ENCODE results near the gene NAGK. TPM values are rescaled to one million over a fixed set of nuclear protein-coding genes. Genes with fewer than 3 reads are reported as not detected.

NAGK gene
- total RNA-seq, 1 donor from 2014 or later: 31.3 TPM

DNA sequence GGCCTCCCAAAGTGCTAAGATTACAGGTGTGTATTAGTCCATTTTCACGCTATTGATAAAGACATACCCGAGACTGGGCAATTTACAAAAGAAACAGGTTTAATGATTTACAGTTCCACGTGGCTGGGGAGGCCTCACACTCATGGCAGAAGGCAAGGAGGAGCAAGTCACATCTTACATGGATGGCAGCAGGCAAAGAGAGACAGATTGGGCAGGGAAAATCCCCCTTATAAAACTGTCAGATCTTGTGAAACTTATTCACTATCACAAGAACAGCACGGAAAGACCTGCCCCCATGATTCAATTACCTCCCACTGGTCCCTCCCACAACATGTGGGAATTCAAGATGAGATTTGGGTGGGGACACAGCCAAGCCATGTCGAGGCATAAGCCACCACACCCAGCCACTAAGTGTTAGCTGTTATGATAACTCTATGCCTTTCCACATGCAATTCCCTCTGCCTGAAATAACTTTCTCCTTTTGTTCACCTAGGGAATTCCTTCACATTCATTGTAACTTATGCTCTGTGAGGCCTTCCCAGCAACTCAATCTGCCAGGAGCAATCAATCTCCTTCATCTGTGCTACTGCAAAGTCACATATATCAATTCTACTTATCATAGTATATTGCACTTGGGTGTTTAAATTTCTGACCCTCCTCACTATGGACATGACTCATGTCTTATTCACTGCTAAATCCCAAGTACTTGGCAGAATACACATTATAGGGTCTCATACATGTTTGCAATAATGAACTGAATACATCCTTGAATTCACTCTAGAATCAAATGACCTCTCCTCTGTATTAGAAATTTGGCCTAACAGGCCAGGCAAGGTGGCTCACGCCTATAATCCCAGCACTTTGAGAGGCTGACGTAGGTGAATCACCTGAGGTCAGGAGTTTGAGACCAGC, 54.2 kb downstream of the NAGK start:
- FAIRE-seq: no peak
- no peak overlapping the region for H3K4me3 ChIP-seq (ENCODE audit: low read depth, low read length)

DNA sequence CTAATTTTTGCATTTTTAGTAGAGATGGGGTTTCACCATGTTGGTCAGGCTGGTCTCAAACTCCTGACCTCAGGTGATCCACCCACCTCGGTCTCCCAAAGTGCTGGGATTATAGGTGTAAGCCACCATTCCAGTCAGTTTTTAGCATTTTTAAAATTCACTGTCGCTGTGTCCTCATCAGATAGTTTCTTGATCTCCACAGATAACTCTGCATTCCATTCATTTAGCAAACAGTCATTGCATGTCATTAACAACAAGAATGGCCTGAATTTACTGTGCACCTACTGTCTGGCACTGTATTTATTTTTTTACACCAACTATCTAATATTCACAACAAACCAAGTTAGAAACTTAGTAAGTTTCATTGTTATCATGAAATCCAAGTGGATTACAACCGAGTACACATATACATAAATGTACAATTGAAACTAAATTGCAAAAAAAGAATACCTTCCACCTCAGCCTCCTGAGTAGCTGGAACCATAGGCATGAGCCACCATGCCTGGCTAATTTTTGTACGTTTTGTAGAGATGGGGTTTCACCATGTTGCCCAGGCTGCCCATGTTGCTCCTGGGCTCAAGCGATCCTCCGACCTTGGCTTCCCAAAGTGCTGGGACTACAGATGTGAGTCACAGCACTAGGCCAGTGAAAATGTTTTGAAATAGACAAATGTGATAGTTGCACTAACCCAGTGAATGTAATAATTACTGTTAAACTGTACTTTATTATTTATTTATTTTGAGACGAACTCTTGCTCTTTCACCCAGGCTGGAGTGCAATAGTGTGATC, 57.3 kb downstream of the NAGK start:
- FAIRE-seq: no peak
- H3K36me3 ChIP-seq (ENCODE audit: control insufficient read depth, insufficient read depth, low read length): peaks cover 2% of the 10 kb centered on the region
- no peak for DNase-seq (ENCODE audit: low read depth)
- no peak overlapping the region for H3K4me3 ChIP-seq (ENCODE audit: low read depth, low read length)
- no peaks in the 10 kb centered on the region for H3K27me3 ChIP-seq (ENCODE audit: control insufficient read depth, insufficient read depth, low read length)
- TF ChIP-seq, protein P1, sequence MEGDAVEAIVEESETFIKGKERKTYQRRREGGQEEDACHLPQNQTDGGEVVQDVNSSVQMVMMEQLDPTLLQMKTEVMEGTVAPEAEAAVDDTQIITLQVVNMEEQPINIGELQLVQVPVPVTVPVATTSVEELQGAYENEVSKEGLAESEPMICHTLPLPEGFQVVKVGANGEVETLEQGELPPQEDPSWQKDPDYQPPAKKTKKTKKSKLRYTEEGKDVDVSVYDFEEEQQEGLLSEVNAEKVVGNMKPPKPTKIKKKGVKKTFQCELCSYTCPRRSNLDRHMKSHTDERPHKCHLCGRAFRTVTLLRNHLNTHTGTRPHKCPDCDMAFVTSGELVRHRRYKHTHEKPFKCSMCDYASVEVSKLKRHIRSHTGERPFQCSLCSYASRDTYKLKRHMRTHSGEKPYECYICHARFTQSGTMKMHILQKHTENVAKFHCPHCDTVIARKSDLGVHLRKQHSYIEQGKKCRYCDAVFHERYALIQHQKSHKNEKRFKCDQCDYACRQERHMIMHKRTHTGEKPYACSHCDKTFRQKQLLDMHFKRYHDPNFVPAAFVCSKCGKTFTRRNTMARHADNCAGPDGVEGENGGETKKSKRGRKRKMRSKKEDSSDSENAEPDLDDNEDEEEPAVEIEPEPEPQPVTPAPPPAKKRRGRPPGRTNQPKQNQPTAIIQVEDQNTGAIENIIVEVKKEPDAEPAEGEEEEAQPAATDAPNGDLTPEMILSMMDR (IDR thresholded peaks at IDR 0.05; ENCODE audit: insufficient read depth, low read length, severe bottlenecking): no peak

More for the DNA sequence above, 54.2 kb downstream of the NAGK start:
- TF ChIP-seq, protein P1 (IDR thresholded peaks at IDR 0.05; ENCODE audit: insufficient read depth, low read length, severe bottlenecking): no peak
- peak; percentile 33 for DNase-seq (ENCODE audit: low read depth)
- peaks cover 2% of the 10 kb centered on the region for H3K36me3 ChIP-seq (ENCODE audit: control insufficient read depth, insufficient read depth, low read length)
- H3K27me3 ChIP-seq (ENCODE audit: control insufficient read depth, insufficient read depth, low read length): no peaks in the 10 kb centered on the region

DNA sequence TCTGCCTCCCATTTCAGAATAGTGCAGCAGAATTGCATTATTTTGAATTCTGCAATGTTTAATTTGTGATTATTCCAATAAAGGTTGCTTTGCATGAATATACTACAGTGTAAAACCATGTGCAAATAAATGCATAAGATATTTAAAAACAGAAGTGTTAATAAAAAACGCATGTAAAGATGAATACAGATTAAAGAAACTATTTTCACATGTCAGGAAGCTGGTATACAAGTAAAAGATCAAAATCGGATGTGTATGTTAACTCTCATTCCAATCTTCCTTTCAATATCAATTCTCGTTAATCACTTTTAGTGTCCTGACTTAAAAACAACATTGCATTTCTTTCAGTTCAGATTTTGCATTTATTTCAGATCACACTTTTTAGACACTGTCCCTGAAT, 58.5 kb downstream of the NAGK start:
- FAIRE-seq: no peak
- Histone ChIP-seq H3K36me3 (ENCODE audit: control insufficient read depth, insufficient read depth, low read length) (no peaks in the 10 kb centered on the region), H3K4me3 (ENCODE audit: low read depth, low read length) (no peak overlapping the region), H3K27me3 (ENCODE audit: control insufficient read depth, insufficient read depth, low read length) (no peaks in the 10 kb centered on the region)
- TF ChIP-seq, protein P1 (IDR thresholded peaks at IDR 0.05; ENCODE audit: insufficient read depth, low read length, severe bottlenecking): no peak
- DNase-seq (ENCODE audit: low read depth): no peak

Other genes with a start within 250 kb of the NAGK start
- not detected in 2 replicates for gene CLEC4F, start 248.0 kb upstream of the NAGK start, total RNA-seq
- not detected in 2 replicates for gene CD207, start 232.8 kb upstream of the NAGK start, total RNA-seq
- 0.13 TPM in 1 of 2 replicates, not detected in the other for gene VAX2, start 168.1 kb upstream of the NAGK start, total RNA-seq
- 0.64 TPM in 1 of 2 replicates, not detected in the other for gene ATP6V1B1, start 132.7 kb upstream of the NAGK start, total RNA-seq
- not detected in 2 replicates for gene ANKRD53, start 90.0 kb upstream of the NAGK start, total RNA-seq
- 11.1 and 14.1 TPM in 2 replicates for gene TEX261, start 73.8 kb upstream of the NAGK start, total RNA-seq
- 6.1 and 12.8 TPM in 2 replicates for gene MCEE, start 61.6 kb downstream of the NAGK start, total RNA-seq
- 11.4 and 12.1 TPM in 2 replicates for gene MPHOSPH10, start 62.0 kb downstream of the NAGK start, total RNA-seq
- gene PAIP2B, start 158.5 kb downstream of the NAGK start, total RNA-seq: 1.3 and 5.2 TPM in 2 replicates

Measured in bronchial epithelial cell (primary cell).